HG03571 (cell line): ENCODE data around the gene ACSL6.

ENCODE experiments used
- ATAC-seq: cut with Tn5 transposase; IDR thresholded peaks from one replicate; pipeline ENCODE4 v1.9.1; 2021; ENCODE audit not compliant: unreplicated experiment

ACSL6 gene

DNA sequence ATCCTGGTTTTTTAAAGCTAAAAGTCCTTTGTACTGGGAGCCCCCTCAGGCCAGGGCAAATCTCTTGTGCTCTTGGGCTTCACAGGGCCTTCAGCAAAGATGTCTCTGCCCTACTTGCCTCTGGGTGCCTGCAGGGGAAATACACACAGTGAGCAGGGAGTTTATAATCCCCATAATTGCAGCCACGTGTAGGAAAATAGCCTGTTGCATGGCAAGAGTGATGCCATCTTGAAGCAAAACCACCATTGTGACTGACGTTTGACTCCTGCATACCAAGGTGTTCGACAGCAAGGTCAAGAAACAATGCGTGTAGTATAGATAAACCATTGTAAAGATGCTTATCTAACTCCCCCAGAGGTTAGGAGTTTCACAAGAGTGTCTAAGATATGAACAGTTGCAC lies 37.6 kb upstream of the ACSL6 start:
- ATAC-seq, result no peak

- no peak for ATAC-seq
Observed at GRCh38 chr5:132046880-132047299, 35.4 kb upstream of the ACSL6 start.

DNA sequence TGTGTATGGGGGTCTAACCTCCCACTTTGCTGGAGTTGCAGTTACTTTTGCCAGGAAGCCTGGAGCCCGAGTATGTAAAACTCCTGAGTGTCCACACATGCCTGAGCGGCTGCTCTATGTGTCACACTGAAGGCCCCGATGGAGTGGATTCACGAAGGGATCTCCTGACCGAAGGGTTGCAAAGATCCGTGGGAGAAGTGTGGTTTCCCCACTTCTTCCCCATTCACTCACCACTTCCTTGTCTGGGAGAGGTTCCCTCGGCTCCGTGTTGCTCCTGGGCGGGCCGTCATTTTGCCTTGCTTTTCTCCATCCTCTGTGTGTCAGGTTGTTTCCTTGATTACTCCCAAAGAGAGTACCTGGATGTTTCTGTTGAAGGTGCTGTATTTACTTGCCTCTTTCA lies 32.7 kb upstream of the ACSL6 start:
- no peak for ATAC-seq

DNA sequence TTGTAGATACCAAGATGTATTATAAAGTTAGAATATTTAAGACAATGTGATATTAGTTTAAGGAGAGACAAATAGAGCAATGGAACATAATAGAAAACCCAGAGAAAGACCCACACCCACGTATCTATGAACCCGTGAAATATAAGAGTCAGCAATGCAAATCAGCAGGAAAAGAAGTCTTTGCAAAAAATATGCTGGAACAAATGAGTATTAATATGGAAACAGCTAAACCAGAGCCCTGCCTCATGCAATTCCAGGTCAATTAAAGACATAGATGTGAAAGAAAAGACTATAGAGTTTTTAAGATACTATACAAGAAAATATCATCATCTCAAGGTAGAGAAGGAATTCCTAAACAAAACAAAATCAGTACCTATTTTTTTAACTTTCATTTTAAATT lies 25.9 kb upstream of the ACSL6 start:
- no peak for ATAC-seq

DNA sequence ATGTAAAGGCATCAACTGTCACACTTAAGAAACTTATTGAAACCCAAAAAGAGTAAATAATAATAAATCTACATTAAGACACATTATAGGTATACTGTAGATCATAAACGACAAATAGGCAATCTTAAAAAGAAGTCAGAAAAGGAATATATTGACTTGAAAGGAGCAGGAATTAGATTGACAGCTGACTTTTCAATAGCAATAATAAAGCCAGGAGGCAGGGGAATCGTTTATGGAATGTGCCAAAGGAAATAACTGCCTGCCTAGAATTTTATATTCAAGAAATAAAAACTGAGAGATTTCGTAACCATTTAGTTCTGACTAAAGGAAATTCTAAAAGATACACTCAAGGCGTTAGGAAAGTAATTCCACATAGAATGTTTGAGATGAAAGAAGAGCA lies 21.7 kb upstream of the ACSL6 start:
- ATAC-seq, result no peak

- ATAC-seq, result no peak
Observed at GRCh38 chr5:132032196-132032595, 20.7 kb upstream of the ACSL6 start.

GRCh38 chr5:132030610-132031009 lies 19.2 kb upstream of the ACSL6 start:
- ATAC-seq, result no peak

DNA sequence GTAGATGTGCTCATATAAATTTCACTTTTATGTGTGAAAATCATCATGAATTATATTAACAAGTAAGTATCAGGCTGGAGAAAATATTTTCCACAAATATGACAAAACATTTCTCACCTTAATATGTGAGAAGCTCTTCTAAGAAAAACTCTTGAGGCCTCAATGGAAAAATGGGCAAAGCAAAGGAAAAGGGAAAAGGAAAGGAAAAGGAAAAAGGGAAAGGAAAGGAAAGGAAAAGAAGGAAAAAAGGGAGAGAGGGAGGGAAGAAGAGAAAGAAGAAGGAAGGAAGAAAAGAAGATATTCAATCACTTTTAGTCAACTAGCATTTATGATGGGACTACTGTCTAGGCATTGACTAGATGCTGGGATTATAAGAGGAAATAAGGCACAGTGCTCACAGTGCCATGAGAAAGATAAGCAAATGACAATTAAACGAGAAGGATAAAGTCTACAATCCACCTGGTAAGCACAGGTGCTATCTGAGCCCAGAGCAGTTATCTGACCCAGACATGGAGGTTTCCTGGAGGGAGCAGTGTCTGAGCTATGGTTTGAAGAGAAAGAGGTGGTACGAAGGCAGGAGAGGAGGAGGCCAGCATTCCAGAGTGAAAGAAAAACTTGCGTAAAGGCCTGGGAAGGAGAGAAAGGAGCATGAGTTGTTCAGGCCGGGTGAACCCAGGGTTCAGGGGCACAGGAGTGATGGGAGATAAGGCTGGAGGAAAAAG lies 18.3 kb upstream of the ACSL6 start:
- ATAC-seq, result no peak

GRCh38 chr5:132027027-132027426 lies 15.6 kb upstream of the ACSL6 start:
- ATAC-seq, result no peak

DNA sequence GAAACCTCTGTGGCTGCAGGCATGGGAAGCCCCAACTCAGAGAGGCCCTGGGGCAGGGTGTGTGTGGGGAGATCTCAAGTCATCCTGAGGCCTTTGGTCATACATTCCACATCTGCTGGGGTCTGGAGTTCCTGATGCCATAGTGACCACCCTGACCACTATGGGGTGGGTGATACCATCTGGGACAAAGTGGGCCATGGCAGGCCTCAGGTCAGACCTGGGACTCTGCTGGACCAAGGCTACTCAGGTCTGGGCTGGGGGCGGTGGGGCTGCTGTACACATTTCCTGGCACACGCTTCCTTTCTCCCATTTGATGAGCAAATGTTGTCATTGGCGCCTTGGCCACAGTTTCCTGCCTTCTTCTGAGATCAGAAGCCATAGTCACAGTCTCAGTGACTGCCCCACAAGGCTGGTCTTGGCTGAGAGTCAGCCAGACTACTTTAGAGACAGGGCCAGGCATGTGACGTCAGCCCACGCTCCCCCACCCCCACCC lies 15.1 kb upstream of the ACSL6 start:
- ATAC-seq, result no peak

- ATAC-seq, result no peak
Observed at GRCh38 chr5:132025403-132025971, 14.0 kb upstream of the ACSL6 start.

GRCh38 chr5:132024789-132025402 lies 13.4 kb upstream of the ACSL6 start:
- no peak for ATAC-seq

DNA sequence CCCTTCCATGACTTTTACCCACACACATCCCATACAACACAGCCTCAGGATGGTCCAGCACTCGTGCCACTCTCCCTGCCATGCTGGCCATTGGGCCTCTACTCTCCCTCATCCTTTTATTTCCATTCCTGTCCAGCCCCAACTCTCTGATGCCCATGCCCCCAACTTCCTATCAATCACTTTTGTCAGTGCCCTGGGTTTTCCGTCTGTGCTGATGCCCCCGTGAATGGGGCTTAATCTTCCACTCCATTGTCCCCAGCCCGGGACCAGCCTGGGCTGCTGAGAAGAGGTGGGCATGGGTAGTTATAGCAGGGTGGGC lies 12.6 kb upstream of the ACSL6 start:
- ATAC-seq, result no peak

- no peak for ATAC-seq
Observed at GRCh38 chr5:132023258-132024116, 12.0 kb upstream of the ACSL6 start.

DNA sequence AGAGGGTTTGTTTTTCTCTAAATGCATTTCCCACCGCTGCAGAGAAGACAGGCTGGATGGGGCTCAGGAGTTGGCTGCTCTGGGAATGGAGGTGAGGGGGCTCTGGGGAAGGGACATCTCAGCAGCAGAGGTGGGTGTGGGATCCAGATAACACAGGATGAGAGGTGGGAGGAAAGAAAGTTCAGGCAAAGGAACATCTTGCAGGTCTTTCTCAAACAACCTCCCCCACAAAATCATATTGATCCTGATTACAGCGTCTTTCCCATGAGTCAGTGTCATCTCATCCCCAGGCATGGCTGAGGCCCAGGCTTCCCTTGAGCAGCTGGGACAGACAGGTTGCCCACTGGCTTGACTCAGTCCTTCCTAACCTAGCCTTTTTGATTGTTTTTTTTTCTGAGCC lies 11.3 kb upstream of the ACSL6 start:
- ATAC-seq, result no peak

- no peak for ATAC-seq
Observed at GRCh38 chr5:132021654-132022053, 10.2 kb upstream of the ACSL6 start.

DNA sequence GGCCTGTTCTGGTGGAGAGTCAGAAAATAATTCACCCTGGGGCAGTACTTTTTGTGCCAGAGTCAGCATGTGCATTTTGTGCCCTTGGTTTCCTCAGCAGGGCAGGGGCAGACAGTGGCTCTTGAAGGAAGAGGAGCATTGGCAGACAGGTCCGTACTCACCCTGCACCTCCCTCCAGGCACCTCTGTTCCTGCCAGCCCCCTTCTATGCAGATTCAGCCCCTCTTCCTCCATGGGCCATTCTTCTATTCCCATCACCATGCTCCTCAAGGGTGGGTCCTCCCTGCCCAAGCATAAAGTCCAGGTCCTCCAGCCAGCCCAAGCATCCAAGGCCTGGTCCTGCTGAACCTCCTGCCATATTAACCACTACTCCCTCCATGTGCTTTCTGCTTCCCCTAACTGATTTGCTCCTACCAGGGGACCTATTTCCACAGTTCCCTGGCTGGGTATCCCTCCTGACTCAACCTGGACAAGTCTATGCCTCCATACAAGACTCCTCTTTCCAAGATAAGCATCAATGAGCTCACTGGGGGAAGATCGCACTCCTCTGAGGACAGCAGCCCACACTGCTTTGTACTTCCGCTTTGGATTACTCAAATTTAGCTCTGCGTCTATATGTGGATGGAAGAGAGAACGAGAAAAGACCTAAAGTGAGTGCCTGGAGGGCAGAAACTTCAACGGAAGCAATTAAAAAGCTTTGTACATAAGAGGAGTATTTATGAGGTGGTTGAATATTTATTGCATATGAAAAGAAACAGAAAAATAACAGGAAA lies 9.3 kb upstream of the ACSL6 start:
- peak; percentile 14 for ATAC-seq

DNA sequence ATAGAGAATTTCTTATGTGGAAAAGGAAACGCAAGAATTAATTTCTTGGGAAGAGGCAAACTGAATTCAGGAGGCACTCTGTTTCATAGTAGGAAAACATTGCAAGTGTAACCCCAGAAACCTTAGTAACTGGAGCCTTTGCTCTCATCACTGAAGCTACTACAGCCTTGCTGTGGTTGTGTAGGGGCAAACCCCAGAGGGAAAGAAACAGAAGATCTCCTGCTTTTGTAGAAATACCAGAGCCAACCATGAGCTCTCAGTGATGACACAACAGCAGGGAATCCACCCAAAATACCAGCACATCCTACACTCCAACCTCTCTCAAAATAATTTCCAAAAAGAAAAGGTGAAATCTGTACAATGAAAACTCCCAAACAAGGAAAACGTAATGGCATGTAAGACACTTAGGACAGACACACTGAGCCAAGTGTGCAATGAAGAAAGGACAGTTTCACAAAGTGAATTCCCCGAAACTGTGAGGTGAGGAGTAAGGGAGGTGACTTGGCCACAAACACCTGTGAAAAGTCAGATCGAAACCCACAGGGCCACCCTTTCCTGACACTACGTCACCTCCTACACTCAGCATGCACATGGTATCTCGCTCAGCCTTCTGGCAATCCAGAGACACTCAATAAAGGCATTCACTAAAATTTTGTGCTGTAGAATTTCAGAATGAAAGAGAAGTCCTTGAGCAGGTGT lies 8.5 kb upstream of the ACSL6 start:
- ATAC-seq, result peak; percentile 95

GRCh38 chr5:132019337-132019736 lies 7.9 kb upstream of the ACSL6 start:
- ATAC-seq, result no peak
